Cardiac fibroblast (primary cell): Measurements from ENCODE around the gene FAAH.

Source experiments
- DNase-seq, 2 donors: peaks; one replicate each; pipeline versions ENCODE4 v3.0.0 to v3.0.0-alpha.2; 2010; ENCODE audit warnings: low read depth in 2 of 2
- H3K4me3 ChIP-seq, 2 donors: replicated peaks in 1 of 2; 1 replicate in 1 of 2; 2 replicates in 1 of 2; pipeline ENCODE4 v1.5.1; 2011; ENCODE audit warnings: low read depth in 2 of 2, low read length in 2 of 2, mild to moderate bottlenecking in 2 of 2, moderate library complexity in 1 of 2
- CTCF ChIP-seq: IDR thresholded peaks from one replicate; pipeline ENCODE4 v1.5.1; 2011; ENCODE audit warnings: low read depth, mild to moderate bottlenecking, low read length, inconsistent platforms

Gene FAAH

GRCh38 chr1:46461017-46461808, 67.1 kb downstream of the FAAH start:
- TF ChIP-seq CTCF: no peak
- no peak for DNase-seq
- no peak overlapping the region for H3K4me3 ChIP-seq

GRCh38 chr1:46461809-46462448, 67.8 kb downstream of the FAAH start:
- TF ChIP-seq CTCF: no peak
- no peak overlapping the region for H3K4me3 ChIP-seq
- no peak for DNase-seq
